Measurements from ENCODE around the gene CSRP1.

Gene CSRP1

GRCh38 chr1:201542309-201543035 lies 35.5 kb upstream of the CSRP1 start:
- Mint-ChIP-seq H3K4me1 (peaks cover 20% of the 10 kb centered on the region), H3K4me3 (no peak overlapping the region), H3K27me3 (peaks cover 65% of the 10 kb centered on the region), H3K9me3 (no peaks in the 10 kb centered on the region), H3K36me3 (no peaks in the 10 kb centered on the region), H3K27ac (no peak overlapping the region)
- CTCF ChIA-PET, result no interaction called here
- no peak for DNase-seq

DNA sequence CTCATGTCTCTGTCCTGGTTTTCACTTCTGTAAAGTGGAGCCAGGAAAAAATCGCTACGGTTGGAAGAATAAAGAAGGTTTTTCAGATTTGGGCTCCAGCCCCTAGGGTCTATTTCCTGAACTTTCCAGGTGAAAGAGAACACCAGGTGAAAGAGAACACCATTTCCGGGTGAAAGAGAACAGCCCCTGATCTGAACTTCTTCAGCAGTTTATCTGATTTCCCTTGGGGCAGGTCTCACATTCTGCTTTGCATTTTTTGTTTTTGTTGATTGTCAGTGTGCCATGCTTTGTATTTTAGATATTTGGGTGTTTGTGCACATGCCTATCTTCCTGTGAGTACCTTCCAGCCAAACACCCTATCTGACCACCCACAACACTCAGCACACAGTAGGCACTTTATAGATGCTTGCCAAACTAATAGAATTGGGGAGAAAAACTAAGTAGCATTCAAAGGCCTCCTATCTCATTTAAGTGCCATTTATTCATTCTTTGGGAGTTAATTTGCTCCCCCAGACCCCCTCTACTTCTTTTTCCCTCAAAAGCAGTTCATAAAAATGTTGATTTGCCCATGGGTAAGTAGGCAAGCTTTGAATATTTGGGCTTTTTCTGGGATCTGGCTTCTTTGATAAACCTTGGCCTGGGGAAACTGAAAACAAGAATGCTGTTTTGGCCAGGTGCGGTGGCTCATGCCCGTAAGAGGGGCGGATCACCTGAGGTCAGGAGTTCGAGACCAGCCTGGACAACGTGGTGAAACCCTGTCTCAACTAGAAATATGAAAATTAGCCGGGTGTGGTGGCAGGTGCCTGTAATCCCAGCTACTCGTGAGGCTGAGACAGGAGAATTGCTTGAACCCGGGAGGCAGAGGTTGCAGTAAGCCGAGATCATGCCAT lies 34.2 kb upstream of the CSRP1 start:
- H3K4me3 Mint-ChIP-seq, result no peak overlapping the region
- H3K9me3 Mint-ChIP-seq, result no peaks in the 10 kb centered on the region
- H3K27me3 Mint-ChIP-seq, result peaks cover 76% of the 10 kb centered on the region
- H3K4me1 Mint-ChIP-seq, result peaks cover 20% of the 10 kb centered on the region
- DNase-seq, result no peak
- no peaks in the 10 kb centered on the region for H3K36me3 Mint-ChIP-seq
- CTCF ChIA-PET, result interaction anchor here (1.0 to 1.4 kb wide), 2 partner anchors 19 to 59 kb away, joined by 4 read pairs; no protein-coding TSS in a partner anchor
- H3K27ac Mint-ChIP-seq, result no peak overlapping the region

DNA sequence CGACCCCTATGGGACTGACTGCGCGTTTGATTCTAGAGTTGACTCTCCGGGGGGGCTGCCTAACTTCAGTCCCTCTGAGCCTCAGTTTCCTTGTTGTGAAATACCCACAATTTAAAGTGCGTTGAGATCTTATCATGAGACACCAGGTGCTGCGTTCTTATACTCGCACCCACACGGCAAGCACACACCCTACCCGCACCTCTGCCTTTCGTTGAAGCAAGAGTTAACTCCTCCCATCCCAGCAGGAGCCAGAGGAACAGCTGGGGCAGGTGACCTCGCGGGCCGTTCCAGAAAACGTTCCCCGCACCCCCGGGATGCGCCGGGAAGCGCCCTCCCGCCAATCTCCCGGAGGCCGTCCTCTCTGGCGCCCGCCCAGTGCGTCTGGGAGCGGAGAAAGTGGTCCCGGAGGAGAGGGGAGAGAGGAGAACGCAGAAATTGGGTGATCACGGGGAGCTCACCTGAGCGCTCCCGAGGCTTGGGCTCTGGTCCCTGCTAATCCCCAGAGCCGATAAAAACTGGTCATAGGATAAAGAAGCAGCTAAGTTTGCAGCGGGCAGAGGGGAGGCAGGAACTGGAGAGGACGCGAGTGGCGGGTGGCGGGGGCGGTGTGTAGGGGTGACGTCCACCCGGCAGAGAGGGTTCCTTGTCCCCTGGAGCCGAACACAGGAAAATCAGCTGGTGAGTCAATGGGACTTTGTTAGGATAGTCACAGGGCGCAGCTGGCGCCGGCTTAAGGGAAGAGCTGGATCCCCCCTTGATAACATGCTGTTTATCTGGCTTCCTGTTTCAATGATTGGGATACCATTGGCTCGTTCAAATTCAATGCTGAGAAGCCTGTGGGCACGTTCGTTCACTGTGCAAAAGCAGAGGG lies 32.9 kb upstream of the CSRP1 start:
- Mint-ChIP-seq H3K36me3 (no peaks in the 10 kb centered on the region), H3K4me3 (peak overlapping the region; percentile 29), H3K9me3 (no peaks in the 10 kb centered on the region), H3K27ac (no peak overlapping the region), H3K27me3 (peaks cover 81% of the 10 kb centered on the region), H3K4me1 (peaks cover 23% of the 10 kb centered on the region)
- CTCF ChIA-PET, result interaction anchor here (1.0 to 1.4 kb wide), 3 partner anchors 8 to 57 kb away, joined by 3 to 4 read pairs (median 4); no protein-coding TSS in a partner anchor
- DNase-seq, result no peak

- Mint-ChIP-seq H3K4me3 (peak within 1 kb of the TSS; percentile 30), H3K36me3 (no peaks in the 10 kb centered on the region), H3K27me3 (peaks cover 79% of the 10 kb centered on the region), H3K9me3 (no peaks in the 10 kb centered on the region), H3K4me1 (peaks cover 23% of the 10 kb centered on the region), H3K27ac (no peak within 1 kb of the TSS)
- CTCF ChIA-PET, result interaction anchor here (0.9 to 1.4 kb wide), 3 partner anchors 7 to 57 kb away, joined by 3 to 4 read pairs (median 3); no protein-coding TSS in a partner anchor
- DNase-seq, result no peak
Measured at GRCh38 chr1:201538612-201539551, 32.0 kb upstream of the CSRP1 start, which contains the start of gene NAV1. Gene NAV1 (plus strand): TSS chr1:201539127. CDS start chr1:201622885, 83,758 bp downstream.

GRCh38 chr1:201537891-201538611 lies 31.1 kb upstream of the CSRP1 start:
- Mint-ChIP-seq H3K27ac (no peak overlapping the region), H3K4me1 (peaks cover 23% of the 10 kb centered on the region), H3K4me3 (peak overlapping the region; percentile 30), H3K9me3 (no peaks in the 10 kb centered on the region), H3K27me3 (peaks cover 76% of the 10 kb centered on the region), H3K36me3 (no peaks in the 10 kb centered on the region)
- no peak for DNase-seq
- CTCF ChIA-PET, result interaction anchor here (0.9 to 1.1 kb wide), 5 partner anchors 21 to 172 kb away, joined by 3 read pairs; no protein-coding TSS in a partner anchor

DNA sequence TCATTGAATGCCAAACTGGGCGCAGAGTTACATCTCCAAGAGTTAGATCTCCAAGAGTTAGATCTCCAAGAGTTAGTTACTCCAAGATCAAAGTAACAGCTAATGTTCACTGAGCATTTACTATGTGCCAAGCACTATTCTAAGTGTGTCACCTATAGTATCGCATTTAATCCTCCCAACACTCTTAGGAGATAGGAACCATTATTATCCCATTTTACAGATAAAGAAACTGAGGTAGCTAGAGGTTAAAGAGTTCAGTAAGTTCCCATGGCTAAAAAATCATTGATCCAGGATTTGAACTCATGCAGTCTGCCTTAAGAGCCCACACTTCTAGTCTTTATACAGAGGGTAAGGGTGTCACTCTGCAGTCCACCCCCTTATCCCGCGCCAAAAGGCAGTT lies 30.5 kb upstream of the CSRP1 start:
- H3K36me3 Mint-ChIP-seq, result no peaks in the 10 kb centered on the region
- no peaks in the 10 kb centered on the region for H3K9me3 Mint-ChIP-seq
- peaks cover 70% of the 10 kb centered on the region for H3K27me3 Mint-ChIP-seq
- no peak overlapping the region for H3K27ac Mint-ChIP-seq
- no peak for DNase-seq
- no peak overlapping the region for H3K4me3 Mint-ChIP-seq
- peaks cover 23% of the 10 kb centered on the region for H3K4me1 Mint-ChIP-seq
- CTCF ChIA-PET, result interaction anchor here (1.0 to 1.1 kb wide), 4 partner anchors 22 to 172 kb away, joined by 3 read pairs; no protein-coding TSS in a partner anchor

- no peak overlapping the region for H3K4me3 Mint-ChIP-seq
- no peaks in the 10 kb centered on the region for H3K36me3 Mint-ChIP-seq
- peaks cover 66% of the 10 kb centered on the region for H3K27me3 Mint-ChIP-seq
- H3K9me3 Mint-ChIP-seq, result no peaks in the 10 kb centered on the region
- no peak overlapping the region for H3K27ac Mint-ChIP-seq
- CTCF ChIA-PET, result interaction anchor here (1.0 to 1.1 kb wide), 5 partner anchors 22 to 318 kb away, joined by 3 read pairs; no protein-coding TSS in a partner anchor
- no peak for DNase-seq
- peaks cover 23% of the 10 kb centered on the region for H3K4me1 Mint-ChIP-seq
Measured at GRCh38 chr1:201537028-201537427, 30.1 kb upstream of the CSRP1 start.

DNA sequence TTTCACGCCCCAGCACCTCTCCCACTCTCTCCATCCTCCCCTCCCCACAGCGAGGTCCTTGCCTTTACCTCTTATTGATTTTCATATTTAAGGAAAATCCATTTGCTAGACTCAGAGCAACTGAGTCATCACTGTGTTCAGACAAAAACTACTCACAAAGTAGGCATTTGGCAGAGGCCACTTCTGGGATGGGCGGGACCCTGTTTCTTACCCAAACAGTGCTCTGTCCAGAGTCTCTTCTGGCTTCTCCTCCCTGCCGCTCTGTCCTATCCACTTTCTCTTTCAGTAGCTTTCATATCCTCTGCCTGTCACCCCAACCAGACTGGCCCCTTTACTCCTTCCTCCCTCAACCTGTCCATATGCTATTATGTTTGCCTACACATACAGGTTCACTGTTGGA lies 29.6 kb upstream of the CSRP1 start:
- H3K36me3 Mint-ChIP-seq, result no peaks in the 10 kb centered on the region
- H3K27ac Mint-ChIP-seq, result no peak overlapping the region
- H3K4me3 Mint-ChIP-seq, result no peak overlapping the region
- peaks cover 23% of the 10 kb centered on the region for H3K4me1 Mint-ChIP-seq
- CTCF ChIA-PET, result interaction anchor here (1.1 to 2.6 kb wide), 3 partner anchors 23 to 318 kb away, joined by 3 to 11 read pairs (median 3); no protein-coding TSS in a partner anchor
- peaks cover 61% of the 10 kb centered on the region for H3K27me3 Mint-ChIP-seq
- DNase-seq, result no peak
- no peaks in the 10 kb centered on the region for H3K9me3 Mint-ChIP-seq

GRCh38 chr1:201535919-201536245 lies 29.0 kb upstream of the CSRP1 start:
- Mint-ChIP-seq H3K36me3 (no peaks in the 10 kb centered on the region), H3K27me3 (peaks cover 55% of the 10 kb centered on the region), H3K27ac (no peak overlapping the region), H3K4me1 (peaks cover 23% of the 10 kb centered on the region), H3K9me3 (no peaks in the 10 kb centered on the region), H3K4me3 (no peak overlapping the region)
- no peak for DNase-seq
- CTCF ChIA-PET, result interaction anchor here (1.1 to 2.6 kb wide), 2 partner anchors 23 to 317 kb away, joined by 3 to 11 read pairs; no protein-coding TSS in a partner anchor

DNA sequence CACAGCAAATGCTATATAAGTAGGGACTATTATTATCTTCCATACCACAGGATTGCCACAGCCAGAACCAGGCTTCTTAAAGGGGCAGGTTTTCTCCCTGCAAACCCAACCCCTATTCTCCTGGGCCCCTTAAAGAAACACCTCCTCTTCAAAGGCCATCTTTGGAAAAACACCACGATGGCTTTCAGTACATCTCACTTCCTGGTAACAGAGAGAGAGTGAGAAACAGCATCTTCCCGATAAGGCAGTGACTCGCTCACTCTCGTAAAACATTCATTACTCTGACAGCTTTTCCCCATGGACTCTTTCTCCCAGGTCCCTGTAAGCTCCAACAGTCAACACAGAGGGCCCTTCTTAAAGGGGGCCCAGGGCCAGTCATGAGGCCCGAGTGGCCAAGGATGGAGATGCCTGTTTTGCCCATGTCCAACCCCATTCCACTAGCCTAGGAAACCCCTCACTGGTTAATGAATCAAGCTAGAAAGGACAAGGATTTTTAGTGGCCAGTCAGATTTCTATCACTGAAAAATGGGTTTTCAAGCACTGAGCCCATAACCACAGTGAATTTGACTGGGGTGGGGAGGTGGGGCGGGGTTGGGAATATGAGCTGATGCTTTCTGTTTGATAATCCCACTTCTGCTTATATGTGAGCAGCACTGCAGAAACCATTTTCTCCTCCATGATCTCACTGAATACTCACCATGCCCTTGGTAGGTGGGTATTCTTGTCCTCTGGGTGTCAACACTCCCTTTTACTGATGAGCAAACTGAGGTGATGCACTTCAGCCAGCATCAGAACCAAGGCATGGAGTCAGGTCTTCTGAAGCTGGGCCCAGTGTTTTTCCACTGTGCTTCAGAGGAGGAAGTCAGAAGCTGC lies 28.4 kb upstream of the CSRP1 start:
- no peak for DNase-seq
- Mint-ChIP-seq H3K4me3 (no peak overlapping the region), H3K9me3 (no peaks in the 10 kb centered on the region), H3K27ac (no peak overlapping the region), H3K36me3 (no peaks in the 10 kb centered on the region), H3K27me3 (peaks cover 49% of the 10 kb centered on the region), H3K4me1 (peaks cover 20% of the 10 kb centered on the region)
- CTCF ChIA-PET, result interaction anchor here (0.9 to 2.6 kb wide), 3 partner anchors 22 to 169 kb away, joined by 3 to 11 read pairs (median 11); no protein-coding TSS in a partner anchor

- Mint-ChIP-seq H3K4me3 (no peak overlapping the region), H3K4me1 (peaks cover 10% of the 10 kb centered on the region), H3K9me3 (no peaks in the 10 kb centered on the region), H3K27ac (no peak overlapping the region), H3K27me3 (peaks cover 34% of the 10 kb centered on the region), H3K36me3 (no peaks in the 10 kb centered on the region)
- no peak for DNase-seq
- CTCF ChIA-PET, result interaction anchor here (1.1 to 1.8 kb wide), 2 partner anchors 18 to 26 kb away, joined by 4 to 11 read pairs; no protein-coding TSS in a partner anchor
Measured at GRCh38 chr1:201533836-201534235, 26.9 kb upstream of the CSRP1 start.
